Renal cortical epithelial cell (primary cell): ENCODE data around the gene MEF2B. TPM values are rescaled to one million over a fixed set of nuclear protein-coding genes. Genes with fewer than 3 reads are reported as not detected.

Experiments
- DNase-seq: peaks from one replicate; pipeline ENCODE4 v3.0.0-alpha.2; 2011; ENCODE audit warnings: low read depth
- total RNA-seq: library from RNA; depleted of rRNA; stranded (reverse); fragments of >200 nt; gene quantifications from 2 replicates; pipeline ENCODE4 v1.2.3, GENCODE V29; 2014

MEF2B gene
- total RNA-seq, 1 donor from 2014 or later: 0.20 TPM

DNA sequence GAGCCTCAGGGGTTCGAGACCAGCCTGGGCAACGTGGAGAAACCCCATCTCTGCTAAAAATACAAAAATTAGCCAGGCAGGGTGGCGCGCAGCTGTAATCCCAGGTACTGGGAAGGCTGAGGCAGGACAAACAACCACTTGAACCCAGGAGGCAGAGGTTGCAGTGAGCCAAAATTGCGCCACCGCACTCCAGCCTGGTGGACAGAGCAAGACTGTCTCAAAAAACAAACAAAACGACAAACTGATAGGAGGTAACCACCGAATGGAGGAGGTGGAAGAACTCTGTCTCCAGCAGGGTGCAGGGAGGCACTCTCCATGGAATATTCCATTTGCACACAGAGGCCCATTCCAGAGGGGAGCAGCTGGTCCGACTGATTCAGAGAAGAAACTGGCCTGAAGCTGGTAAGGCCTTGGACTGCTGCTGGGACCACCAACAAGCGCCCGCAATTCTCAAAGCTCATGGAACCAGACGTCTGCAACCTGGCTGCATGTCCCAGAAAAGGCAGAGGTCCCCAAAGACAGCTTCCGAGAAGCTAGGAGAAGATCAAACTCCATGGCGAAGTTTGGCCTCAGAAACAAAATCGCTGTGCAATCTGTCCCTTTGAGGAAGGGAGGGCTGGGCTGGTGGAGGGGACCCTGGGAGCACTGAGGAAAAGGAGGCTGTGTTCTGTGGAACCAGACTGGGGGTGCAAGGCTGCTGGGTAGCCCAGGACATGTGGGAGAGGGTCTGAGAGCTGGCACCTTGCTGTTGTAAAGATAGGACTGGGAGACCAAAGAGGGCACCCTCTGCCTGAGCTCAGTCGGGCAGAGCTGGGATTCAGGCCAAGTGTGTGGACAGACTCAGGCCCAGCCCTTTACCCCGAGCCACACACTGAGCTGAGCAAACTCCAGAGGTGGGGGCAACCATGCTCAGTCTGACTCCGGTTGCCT lies 71.1 kb downstream of the MEF2B start:
- peak; percentile 44 for DNase-seq

DNA sequence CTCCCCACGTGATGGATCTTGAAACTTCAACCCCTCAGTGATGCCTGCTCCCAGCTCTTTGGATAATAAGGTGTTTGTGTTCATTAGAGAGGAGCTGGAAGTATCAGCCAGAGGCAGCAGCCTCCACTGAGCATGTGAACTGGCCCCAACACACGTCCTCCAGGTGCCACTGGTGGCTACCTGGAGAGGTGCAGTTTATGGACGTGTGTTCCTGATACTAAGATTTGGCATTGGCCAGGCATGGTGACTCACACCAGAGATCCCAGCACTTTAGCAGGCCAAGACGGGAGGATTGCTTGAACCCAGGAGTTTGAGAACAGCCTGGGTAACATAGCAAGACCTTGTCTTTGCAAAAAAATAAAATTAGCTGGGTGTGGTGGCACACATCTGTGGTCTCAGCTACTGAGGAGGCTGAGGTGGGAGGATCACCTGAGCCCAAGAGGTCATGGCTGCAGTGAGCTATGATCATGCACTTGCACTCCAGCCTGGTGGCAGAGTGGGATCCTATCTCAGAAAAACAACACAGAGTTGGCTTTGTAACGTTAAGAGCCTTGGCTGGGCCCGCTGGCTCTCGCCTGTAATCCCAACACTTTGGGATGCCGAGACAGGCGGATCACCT lies 71.9 kb downstream of the MEF2B start:
- DNase-seq: no peak

DNA sequence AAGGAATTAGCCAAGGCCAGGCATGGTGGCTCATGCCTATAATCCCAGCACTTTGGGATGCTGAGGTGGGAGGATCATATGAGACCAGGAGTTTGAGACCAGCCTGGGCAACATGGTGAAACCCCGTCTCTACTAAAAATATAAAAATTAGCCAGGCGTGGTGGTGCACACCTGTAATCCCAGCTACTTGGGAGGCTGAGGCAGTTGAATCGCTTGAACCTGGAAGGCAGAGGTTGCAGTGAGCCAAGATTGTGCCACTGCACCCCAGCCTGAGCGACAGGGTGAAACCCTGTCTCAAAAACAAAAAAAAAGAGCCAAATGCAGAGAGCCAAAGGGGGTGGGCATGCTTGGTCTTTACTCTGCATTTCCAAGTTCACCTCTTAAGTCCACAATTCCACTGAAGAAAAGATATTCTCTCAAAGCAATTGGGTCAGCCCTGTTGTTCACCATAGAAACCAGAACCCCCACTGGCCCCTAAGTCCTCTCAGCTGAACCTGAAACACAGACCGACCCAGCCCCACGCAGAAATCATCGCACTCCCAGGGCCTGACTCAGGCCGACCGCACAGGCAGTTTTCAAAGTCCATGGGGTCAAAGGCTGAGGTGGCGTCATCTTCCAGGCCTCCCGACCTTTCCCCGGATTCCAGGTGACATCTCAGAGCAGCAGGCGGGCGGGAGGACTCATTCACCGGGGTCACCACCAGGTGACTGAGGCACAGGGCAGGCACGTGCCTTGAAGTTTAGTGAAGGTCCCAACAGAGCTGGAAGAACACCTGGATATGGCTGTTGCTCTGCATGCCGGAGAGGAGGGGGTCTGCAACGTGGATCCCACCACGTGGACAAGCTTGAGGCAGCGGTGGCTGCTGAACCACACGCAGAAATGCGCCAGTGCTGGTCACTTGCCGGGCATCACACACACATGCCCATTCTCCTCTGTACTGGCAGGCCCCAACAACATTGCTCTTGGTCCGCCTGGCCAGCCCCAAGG lies 73.1 kb downstream of the MEF2B start:
- DNase-seq: peak; percentile 61

DNA sequence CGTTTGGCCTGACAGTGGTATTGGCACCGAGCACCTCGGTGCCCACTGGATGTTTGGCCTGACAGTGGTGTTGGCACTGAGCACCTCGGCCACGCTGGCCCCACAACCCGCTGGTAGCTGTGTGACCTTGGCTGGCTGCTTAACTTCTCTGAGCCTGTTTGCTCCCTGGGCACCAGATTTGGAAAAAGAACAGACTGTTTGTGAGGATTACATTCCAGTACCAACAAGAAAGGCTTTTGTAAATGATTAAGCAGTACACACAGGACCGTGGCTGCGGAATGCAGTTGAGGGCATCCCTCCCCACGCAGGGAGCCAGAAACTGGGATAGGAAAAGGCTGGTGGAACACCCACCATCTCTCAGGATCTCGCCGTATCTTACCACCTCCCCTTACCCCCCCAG lies 74.4 kb downstream of the MEF2B start:
- peak; percentile 28 for DNase-seq

Other genes with a start within 250 kb of the MEF2B start
- gene HOMER3, start 229.0 kb downstream of the MEF2B start, total RNA-seq: 83.2 and 93.7 TPM in 2 replicates
- gene SUGP2, start 136.7 kb downstream of the MEF2B start, total RNA-seq: 20.3 and 59.9 TPM in 2 replicates
- 41.5 and 62.3 TPM in 2 replicates for gene ARMC6, start 136.7 kb downstream of the MEF2B start, total RNA-seq
- gene SLC25A42, start 106.3 kb downstream of the MEF2B start, total RNA-seq: 1.2 and 4.5 TPM in 2 replicates
- 14.1 and 25.3 TPM in 2 replicates for gene TMEM161A, start 31.8 kb downstream of the MEF2B start, total RNA-seq
- gene BORCS8, start 21.9 kb upstream of the MEF2B start, total RNA-seq: 18.9 and 26.6 TPM in 2 replicates
- 40.9 and 78.5 TPM in 2 replicates for gene RFXANK, start 22.0 kb upstream of the MEF2B start, total RNA-seq
- 8.2 and 19.4 TPM in 2 replicates for gene NR2C2AP, start 33.2 kb upstream of the MEF2B start, total RNA-seq
- not detected in 2 replicates for gene NCAN, start 41.7 kb upstream of the MEF2B start, total RNA-seq
- 0.20 TPM in 1 of 2 replicates, not detected in the other for gene TM6SF2, start 103.0 kb upstream of the MEF2B start, total RNA-seq
- 12.7 and 21.4 TPM in 2 replicates for gene SUGP1, start 150.2 kb upstream of the MEF2B start, total RNA-seq
- 14.1 and 38.6 TPM in 2 replicates for gene MAU2, start 150.6 kb upstream of the MEF2B start, total RNA-seq
- 44.1 and 93.9 TPM in 2 replicates for gene GATAD2A, start 235.4 kb upstream of the MEF2B start, total RNA-seq